OCI-LY3 (cell line): ENCODE results near the gene MED6.

Source experiments
- CTCF ChIP-seq: fragments of 200-600, 300-600 bp; sonication (generic); IDR thresholded peaks from 2 replicates; pipeline ENCODE4 v1.5.1; 2014; ENCODE audit warnings: antibody characterized with exemption, low read length, low read depth
- EZH2phosphoT487 ChIP-seq: fragments of 200-600 bp; shearing (Covaris generic); IDR thresholded peaks from 2 replicates; pipeline ENCODE4 v1.6.1; 2018; ENCODE audit warnings: antibody characterized with exemption, mixed run types, low read depth

GRCh38 chr14:70555890-70556289 is 44.6 kb downstream of the MED6 start:
- TF ChIP-seq CTCF (no peak), EZH2phosphoT487 (no peak)
